GM23248 (cell line): Measurements from ENCODE around the gene MAP3K1. TPM values are rescaled to one million over a fixed set of nuclear protein-coding genes. Genes with fewer than 3 reads are reported as not detected.
"Not testable (repeated sequence)": the region's sequence is repeated elsewhere in the genome, so short reads cannot be mapped to it uniquely, and the experiment has no call there.

Experiments used
- DNase-seq: peaks from one replicate; pipeline ENCODE4 v3.0.0-alpha.2; 2015
- H2AFZ ChIP-seq: fragments of 200-600 bp; sonication (generic); 2 replicates; pipeline ENCODE4 v1.6.1; 2016; ENCODE audit warnings: antibody characterized with exemption
- H3F3A ChIP-seq: fragments of 200-600 bp; sonication (generic); 2 replicates; pipeline ENCODE4 v1.6.1; 2016; ENCODE audit warnings: mild to moderate bottlenecking, antibody characterized with exemption, mixed run types; ENCODE audit not compliant: insufficient read depth
- H3K27ac ChIP-seq: fragments of 200-600 bp; sonication (generic); 2 replicates; pipeline ENCODE4 v1.5.1; 2016; ENCODE audit warnings: mild to moderate bottlenecking
- H3K27me3 ChIP-seq: fragments of 200-600 bp; sonication (generic); replicated peaks from 2 replicates; pipeline ENCODE4 v1.6.1; 2016; ENCODE audit warnings: mild to moderate bottlenecking; ENCODE audit not compliant: insufficient read depth
- H3K36me3 ChIP-seq: fragments of 200-600 bp; sonication (generic); 2 replicates; pipeline ENCODE4 v1.6.1; 2016; ENCODE audit warnings: low read depth, mild to moderate bottlenecking
- H3K4me1 ChIP-seq: fragments of 200-600 bp; sonication (generic); 2 replicates; pipeline ENCODE4 v1.6.1; 2016; ENCODE audit warnings: mild to moderate bottlenecking; ENCODE audit not compliant: insufficient read depth
- H3K4me2 ChIP-seq: fragments of 200-600 bp; sonication (generic); one replicate; pipeline ENCODE4 v1.6.1; 2016; ENCODE audit warnings: mild to moderate bottlenecking; ENCODE audit not compliant: unreplicated experiment
- H3K4me3 ChIP-seq: fragments of 200-600 bp; sonication (generic); 2 replicates; pipeline ENCODE4 v1.5.1; 2016; ENCODE audit warnings: mild to moderate bottlenecking
- H3K79me2 ChIP-seq: fragments of 200-600 bp; sonication (generic); 2 replicates; pipeline ENCODE4 v1.6.1; 2016; ENCODE audit warnings: mild to moderate bottlenecking; ENCODE audit not compliant: insufficient read depth
- H3K9ac ChIP-seq: fragments of 200-600 bp; sonication (generic); 2 replicates; pipeline ENCODE4 v1.6.1; 2016; ENCODE audit warnings: mild to moderate bottlenecking
- H3K9me2 ChIP-seq: fragments of 200-600 bp; sonication (generic); 2 replicates; pipeline ENCODE4 v1.6.1; 2016; ENCODE audit warnings: mixed run types, mild to moderate bottlenecking, moderate library complexity; ENCODE audit not compliant: insufficient read depth
- H3K9me3 ChIP-seq: fragments of 200-600 bp; sonication (generic); one replicate; pipeline ENCODE4 v1.6.1; 2017; ENCODE audit warnings: low read depth
- H4K20me1 ChIP-seq: fragments of 200-600 bp; sonication (generic); 2 replicates; pipeline ENCODE4 v1.6.0; 2016; ENCODE audit not compliant: insufficient read depth
- EZH2 ChIP-seq: fragments of 200-600 bp; sonication (generic); IDR thresholded peaks from 2 replicates; pipeline ENCODE4 v1.6.1; 2018; ENCODE audit warnings: antibody characterized with exemption, mild to moderate bottlenecking; ENCODE audit not compliant: insufficient read depth, poor library complexity, severe bottlenecking
- EZH2phosphoT487 ChIP-seq: fragments of 200-600 bp; sonication (generic); IDR thresholded peaks from 2 replicates; pipeline ENCODE4 v1.6.1; 2018; ENCODE audit warnings: antibody characterized with exemption, moderate library complexity, mild to moderate bottlenecking, low read depth; ENCODE audit not compliant: insufficient read depth
- WGBS, 2 experiments: methylation state at CpG; one replicate each; pipeline ENCODE4 v1.1.6; 2015 to 2017; ENCODE audit warnings: low lambda C conversion rate in 2 of 2, low coverage in 1 of 2; ENCODE audit errors: missing lambda C conversion rate in 2 of 2; 5-methylcytosine and 5-hydroxymethylcytosine counted together
- in situ Hi-C: fragments of 300-500 bp; cut with MboI; formaldehyde crosslinking; loops from 2 replicates; pipeline ENCODE4 v1.15.0; 2020
- polyA plus RNA-seq: library from polyadenylated mRNA; unstranded; fragments of >200 nt; fragmentation: Nextera tagmentation; extraction: Ambion mirVana; gene quantifications from 2 replicates; pipeline ENCODE4 v1.2.1, GENCODE V29; 2016
- total RNA-seq: library from RNA; depleted of rRNA; stranded (reverse); fragments of >200 nt; shearing (Covaris generic); gene quantifications from 2 replicates; pipeline ENCODE4 v1.2.3, GENCODE V29; 2014

MAP3K1 gene
- total and polyA plus RNA-seq, 2 experiments from 2014 or later: 1.8 to 4.6 TPM

DNA sequence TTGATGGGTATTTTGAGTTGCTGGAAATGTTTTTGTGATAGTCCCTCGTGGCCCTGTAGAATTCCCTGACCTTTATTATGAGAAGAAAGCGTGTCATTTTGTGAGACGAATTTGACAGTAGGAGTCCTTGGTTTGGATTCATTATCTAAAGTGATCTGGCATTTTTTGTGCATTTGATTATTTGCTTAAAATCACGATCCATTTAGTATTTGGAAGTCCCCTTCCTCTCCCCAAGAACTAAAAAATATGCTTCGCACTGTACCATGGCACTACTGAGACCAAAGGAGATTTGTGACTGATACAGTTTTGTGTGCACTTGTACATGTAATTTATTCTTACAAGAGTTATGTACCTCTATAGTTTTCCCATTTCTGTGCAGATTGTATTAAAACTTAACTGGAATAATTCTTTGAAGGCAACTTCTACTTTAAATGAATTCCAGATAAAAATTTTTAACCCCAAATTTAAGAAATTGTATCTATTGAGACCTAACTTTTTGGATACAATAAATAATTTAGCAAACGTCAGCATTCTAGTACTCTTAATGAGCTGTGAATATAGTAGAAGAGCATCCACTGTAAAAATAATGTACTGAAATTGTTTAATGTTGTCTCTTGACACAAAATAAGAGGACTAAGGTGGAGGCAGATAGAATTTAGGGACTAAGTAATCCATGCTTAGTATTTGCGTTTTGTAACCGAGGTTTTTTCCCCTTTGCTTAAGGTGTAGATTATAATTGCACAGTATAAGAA lies 2.1 kb downstream of the MAP3K1 start:
- Histone ChIP-seq H3F3A (no peaks in the 10 kb centered on the region; the same call in 1 of the 2 replicates), H3K9ac (peak overlapping the region; percentile 78), H3K4me2 (peak overlapping the region; percentile 83), H3K79me2 (peaks cover 64% of the 10 kb centered on the region), H3K27ac (no peak overlapping the region), H3K9me2 (no peaks in the 10 kb centered on the region), H3K9me3 (no peaks in the 10 kb centered on the region), H3K4me1 (peaks cover 12% of the 10 kb centered on the region; the same call in 1 of the 2 replicates), H4K20me1 (no peaks in the 10 kb centered on the region), H2AFZ (peak overlapping the region; percentile 97), H3K27me3 (0 out of 2 replicates have a peak, but pooled peaks cover 4% of the 10 kb centered on the region), H3K4me3 (peak overlapping the region; percentile 89), H3K36me3 (no peaks in the 10 kb centered on the region)
- WGBS, 2 experiments: 51 to 53% methylated on average over 8 of the region's 8 CpGs
- no peak for DNase-seq
- in situ Hi-C loops: no loop called here
- TF ChIP-seq EZH2 (no peak), EZH2phosphoT487 (no peak)

DNA sequence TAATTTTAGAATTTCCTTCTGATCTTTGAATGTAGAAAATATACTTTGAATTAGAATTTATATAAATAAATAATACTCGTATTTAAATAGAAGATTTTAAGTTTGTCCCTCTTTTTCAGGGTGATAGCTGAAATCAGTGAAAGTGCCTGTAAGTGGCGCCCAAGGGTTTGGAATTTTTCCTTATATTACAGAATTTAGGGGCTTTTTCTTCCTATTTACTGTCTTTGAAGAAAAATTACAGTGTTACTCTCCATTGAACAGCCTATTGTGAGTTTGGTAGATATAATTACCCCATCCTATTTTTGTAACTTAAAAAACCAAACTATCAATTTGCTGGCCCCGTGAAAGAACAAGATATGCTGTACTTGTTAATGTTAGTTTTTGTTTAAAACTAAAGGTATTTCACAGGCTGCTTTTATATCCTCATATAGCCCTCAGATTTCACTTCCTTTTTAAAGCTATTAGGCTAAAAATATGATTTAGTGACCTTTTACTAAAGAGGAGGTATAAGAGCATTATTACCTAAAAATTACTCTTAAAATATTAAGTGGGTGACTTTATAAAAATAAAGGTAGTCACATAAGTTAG lies 3.2 kb downstream of the MAP3K1 start:
- Histone ChIP-seq H3K36me3 (no peaks in the 10 kb centered on the region), H3K27ac (no peak overlapping the region), H3K27me3 (0 out of 2 replicates have a peak, but pooled peaks cover 1% of the 10 kb centered on the region), H3K9me2 (no peaks in the 10 kb centered on the region), H2AFZ (no peak overlapping the region), H3K4me1 (peaks cover 12% of the 10 kb centered on the region; the same call in 1 of the 2 replicates), H4K20me1 (no peaks in the 10 kb centered on the region), H3K4me2 (peak overlapping the region; percentile 43), H3K9ac (no peak overlapping the region), H3K79me2 (peaks cover 75% of the 10 kb centered on the region), H3K9me3 (no peaks in the 10 kb centered on the region), H3K4me3 (no peak overlapping the region), H3F3A (no peaks in the 10 kb centered on the region)
- DNase-seq: peak; percentile 33
- no peak for TF ChIP-seq EZH2
- no peak for TF ChIP-seq EZH2phosphoT487
- in situ Hi-C loops: no loop called here
- WGBS, 2 experiments: 95 to 99% methylated on average over 3 of the region's 3 CpGs

DNA sequence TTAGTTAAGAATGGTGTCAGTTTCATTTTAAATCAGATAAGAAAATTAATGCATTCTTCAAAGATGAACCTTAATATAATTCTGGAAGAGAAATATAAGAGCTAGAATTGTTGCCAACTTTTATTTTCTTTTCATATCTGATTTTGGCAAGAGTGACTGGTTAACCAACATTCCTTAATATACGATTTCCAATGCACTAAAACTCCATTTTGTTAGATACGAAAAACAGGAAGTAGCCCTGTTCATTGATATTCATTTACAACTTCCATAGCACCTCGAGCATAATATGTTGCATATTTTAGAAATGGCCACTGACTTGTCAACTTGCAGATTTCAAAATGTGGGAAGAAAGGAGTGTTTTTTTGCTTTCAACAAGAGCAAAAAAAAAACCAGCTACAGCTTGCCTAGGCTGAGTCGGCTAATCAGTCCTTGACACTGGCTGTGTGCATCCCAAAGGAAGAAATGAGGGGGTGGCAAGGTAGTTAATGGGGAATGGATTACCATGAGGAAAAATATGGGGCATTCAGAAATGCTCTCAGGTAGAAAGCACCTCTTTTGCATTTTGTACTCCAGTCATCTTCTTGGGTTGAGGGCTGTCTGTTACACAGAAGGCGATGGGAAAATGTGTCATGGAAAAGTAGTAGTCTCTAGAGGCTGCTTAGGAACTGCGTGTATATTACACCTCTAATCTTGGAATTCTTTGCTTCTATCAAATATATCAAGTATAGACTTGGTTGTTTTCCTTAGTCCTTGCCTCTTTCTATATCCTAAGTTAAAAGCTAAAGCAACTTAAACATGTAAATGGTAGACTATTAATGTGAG lies 3.9 kb downstream of the MAP3K1 start:
- in situ Hi-C loops: no loop called here
- DNase-seq: no peak
- peak overlapping the region; percentile 43 for H3K4me2 ChIP-seq

DNA sequence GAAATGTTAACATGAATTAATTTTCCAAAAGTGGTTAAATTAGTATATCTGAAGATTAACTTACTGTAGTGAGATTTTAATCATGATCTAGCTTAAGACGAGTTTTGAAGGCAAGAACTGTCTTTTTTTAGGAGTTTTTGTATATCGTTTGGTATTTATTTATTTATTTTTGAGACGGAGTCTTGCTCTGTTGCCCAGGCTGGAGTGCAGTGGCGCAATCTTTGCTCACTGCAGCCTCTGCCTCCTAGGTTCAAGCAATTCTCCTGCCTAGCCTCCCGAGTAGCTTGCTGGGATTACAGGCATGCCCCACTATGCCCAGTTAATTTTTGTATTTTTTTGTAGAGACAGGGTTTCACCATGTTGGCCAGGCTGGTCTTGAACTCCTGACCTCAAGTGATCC lies 6.5 kb downstream of the MAP3K1 start:
- H3F3A ChIP-seq, H3K36me3 ChIP-seq, H2AFZ ChIP-seq, H4K20me1 ChIP-seq, in situ Hi-C loops, DNase-seq, H3K4me3 ChIP-seq, H3K9me2 ChIP-seq, H3K27ac ChIP-seq, H3K27me3 ChIP-seq, H3K9me3 ChIP-seq, H3K9ac ChIP-seq, H3K4me2 ChIP-seq: not testable (repeated sequence)
- Histone ChIP-seq H3K4me1 (peaks cover 12% of the 10 kb centered on the region; the same call in 1 of the 2 replicates), H3K79me2 (peaks cover 92% of the 10 kb centered on the region)
- WGBS, 2 experiments: 79% methylated on average over 5 of the region's 5 CpGs

More for the DNA sequence above, 3.9 kb downstream of the MAP3K1 start:
- Histone ChIP-seq H3K9me2 (no peaks in the 10 kb centered on the region), H3K36me3 (no peaks in the 10 kb centered on the region), H3K9ac (no peak overlapping the region), H3F3A (no peaks in the 10 kb centered on the region), H3K9me3 (no peaks in the 10 kb centered on the region), H3K27me3 (no peaks in the 10 kb centered on the region), H3K4me1 (peaks cover 12% of the 10 kb centered on the region; the same call in 1 of the 2 replicates), H4K20me1 (no peaks in the 10 kb centered on the region), H2AFZ (no peak overlapping the region), H3K27ac (no peak overlapping the region), H3K4me3 (no peak overlapping the region), H3K79me2 (peaks cover 80% of the 10 kb centered on the region)
- 94 to 95% methylated on average over 6 of the region's 6 CpGs for WGBS, 2 experiments
- no peak for TF ChIP-seq EZH2
- TF ChIP-seq EZH2phosphoT487: no peak
